Heart left ventricle (tissue), 16 donors: ENCODE results near the gene TTC38. TPM values are rescaled to one million over a fixed set of nuclear protein-coding genes. Genes with fewer than 3 reads are reported as not detected.

Experiments used
- ATAC-seq, 4 donors: fragments of 200-7000 bp; cut with Tn5 transposase; one replicate each; pipeline ENCODE4 v1.9.1; 2020 to 2022; ENCODE audit warnings: moderate library complexity in 4 of 4, mild to moderate bottlenecking in 3 of 4, moderate number of reproducible peaks in 1 of 4
- DNase-seq, 5 donors: peaks; one replicate each; pipeline ENCODE4 v3.0.0-alpha.2; 2020
- H3K27ac ChIP-seq, 12 donors: fragments of 200-600 bp; sonication (generic) in 4 of 12; one replicate each; pipeline versions ENCODE4 v1.5.0 to v1.8.0; 2016 to 2022; ENCODE audit warnings: mild to moderate bottlenecking in 2 of 12
- H3K27me3 ChIP-seq, 9 donors: fragments of 200-600 bp; sonication (generic) in 2 of 9; one replicate each; pipeline versions ENCODE4 v1.5.1 to v1.8.0; 2016 to 2022; ENCODE audit warnings: mild to moderate bottlenecking in 3 of 9
- H3K36me3 ChIP-seq, 9 donors: fragments of 200-600 bp; sonication (generic) in 2 of 9; one replicate each; pipeline versions ENCODE4 v1.5.0 to v1.8.0; 2018 to 2022; ENCODE audit warnings: mild to moderate bottlenecking in 2 of 9
- H3K4me1 ChIP-seq, 12 donors: fragments of 200-600 bp; sonication (generic) in 4 of 12; one replicate each; pipeline versions ENCODE4 v1.5.0 to v1.8.0; 2016 to 2022; ENCODE audit warnings: mild to moderate bottlenecking in 3 of 12
- H3K4me3 ChIP-seq, 12 donors: fragments of 200-600 bp; sonication (generic) in 4 of 12; one replicate each; pipeline versions ENCODE4 v1.5.0 to v1.8.0; 2017 to 2022; ENCODE audit warnings: mild to moderate bottlenecking in 9 of 12, moderate library complexity in 4 of 12
- H3K9me3 ChIP-seq, 12 donors: fragments of 200-600 bp; sonication (generic) in 4 of 12; one replicate each; pipeline versions ENCODE4 v1.5.0 to v1.8.0; 2016 to 2022; ENCODE audit warnings: mild to moderate bottlenecking in 1 of 12
- POLR2A ChIP-seq, 2 donors: fragments of 450-650 bp; IDR thresholded peaks; one replicate each; pipeline ENCODE4 v1.6.1; 2017; ENCODE audit warnings: antibody characterized with exemption in 2 of 2, mild to moderate bottlenecking in 2 of 2, moderate library complexity in 2 of 2
- WGBS, 4 donors: extraction: QIAGEN DNeasy Blood & Tissue Kit in 2 of 4; methylation state at CpG; one replicate each; pipeline versions ENCODE4 v1.1.5 to v1.1.7; 2013 to 2018; 5-methylcytosine and 5-hydroxymethylcytosine counted together
- intact Hi-C, 10 donors: fragments of 100-400 bp; cut with DNase I; formaldehyde crosslinking; loops; one replicate each; pipeline versions ENCODE4 v1.11.1 to v1.14.2; 2022
- polyA plus RNA-seq, 2 donors: library from polyadenylated mRNA; stranded (reverse); fragments of 200-250 nt; gene quantifications; one replicate each; pipeline ENCODE4 v1.2.3, GENCODE V29; 2013
- total RNA-seq, 9 donors: library from RNA; depleted of rRNA in 2 of 9; stranded (reverse); fragments of >200 nt in 2 of 9; fragmentation: NEBNext Ultra II Directional in 3 of 9; extraction: Animal tissue kit (Norgen Biotek cat#: 25700) in 3 of 9; gene quantifications; one replicate each; pipeline versions ENCODE4 v1.1.0 to v1.2.4, GENCODE V29; 2016 to 2023
- TF ChIP-seq, protein P1 (sequence below), 12 donors: fragments of 200-600 bp; sonication (generic) in 4 of 12; IDR thresholded peaks; one replicate each; pipeline versions ENCODE4 v1.5.0 to v1.8.0; 2018 to 2022; ENCODE audit warnings: antibody characterized with exemption in 12 of 12, mild to moderate bottlenecking in 5 of 12
- donor health status: ischemic (EF 13 %, LVEDD 7.1; RV severe dilation, severe dysfunction).
- donor health status: healthy with polysubstance abuse.
- donor health status: DM: no; HTN: yes; CAD: no.
- donor health status: DM: no; HTN: no; CAD: no.
- donor health status: ischemic (EF 25% LVEDD 6.9; RV normal size, moderate dysfunction).
- donor health status: ischemic (EF 25% LVEDD 5.7; RV mildly dilated, moderate dysfunction).
- donor health status: healthy.
- donor health status: DM: yes; HTN: yes; CAD: no.
- donor health status: ischemic (EF 35%, LVEDD 5.7; RV mildly dilated, moderate dysfunction).
- donor health status: nonischemic (EF 11% LVEDD 7.7; RV severe dilation, severe dysfunction).
- donor health status: DM: yes; HTN: yes; CAD: no.
- donor health status: PGD.
- donor health status: ischemic (EF 29% LVEDD 5.4; RV normal size, mild dysfunction).
- donor health status: nonischemic (EF 23%, LVEDD 6.1; RV moderate dilation, normal function).

The TTC38 gene
- total and polyA plus RNA-seq, 11 donors = 15.5 to 72.4 (median 25.3) TPM

DNA sequence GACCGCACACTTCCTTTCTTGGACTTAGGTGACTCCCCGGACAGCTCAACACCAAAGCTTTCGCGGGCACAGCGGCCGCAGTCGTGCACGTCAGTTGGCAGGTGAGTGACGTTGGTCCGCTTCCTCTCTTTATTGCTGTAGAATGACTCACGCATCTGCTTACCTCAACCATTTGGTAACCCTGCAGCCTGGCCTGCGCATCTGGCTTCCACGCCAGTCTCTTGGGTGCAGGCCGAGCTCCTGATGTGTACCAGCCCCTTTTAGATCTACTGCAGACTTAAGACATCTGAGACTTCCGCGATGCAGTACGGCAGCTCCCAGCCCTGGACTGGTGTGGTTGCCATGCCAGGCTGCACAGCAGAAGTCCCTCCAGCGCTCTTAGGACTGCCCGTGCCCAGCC, 55.4 kb downstream of the TTC38 start:
- no peaks in the 10 kb centered on the region for H3K9me3 ChIP-seq
- H3K36me3 ChIP-seq = peaks cover 0 to 2% (median 0%) of the 10 kb centered on the region in 9 donors
- no peak overlapping the region for H3K27ac ChIP-seq
- no peaks in the 10 kb centered on the region for H3K4me1 ChIP-seq
- no peaks in the 10 kb centered on the region for H3K27me3 ChIP-seq
- ATAC-seq (no peak), DNase-seq (peak in 1 of 5 donors; percentile 46)
- intact Hi-C loops = no loop called here
- H3K4me3 ChIP-seq = no peak overlapping the region
- 94 to 98% (median 97%) methylated on average over 19 of the region's 19 CpGs for WGBS, 4 donors
- TF ChIP-seq, protein P1, sequence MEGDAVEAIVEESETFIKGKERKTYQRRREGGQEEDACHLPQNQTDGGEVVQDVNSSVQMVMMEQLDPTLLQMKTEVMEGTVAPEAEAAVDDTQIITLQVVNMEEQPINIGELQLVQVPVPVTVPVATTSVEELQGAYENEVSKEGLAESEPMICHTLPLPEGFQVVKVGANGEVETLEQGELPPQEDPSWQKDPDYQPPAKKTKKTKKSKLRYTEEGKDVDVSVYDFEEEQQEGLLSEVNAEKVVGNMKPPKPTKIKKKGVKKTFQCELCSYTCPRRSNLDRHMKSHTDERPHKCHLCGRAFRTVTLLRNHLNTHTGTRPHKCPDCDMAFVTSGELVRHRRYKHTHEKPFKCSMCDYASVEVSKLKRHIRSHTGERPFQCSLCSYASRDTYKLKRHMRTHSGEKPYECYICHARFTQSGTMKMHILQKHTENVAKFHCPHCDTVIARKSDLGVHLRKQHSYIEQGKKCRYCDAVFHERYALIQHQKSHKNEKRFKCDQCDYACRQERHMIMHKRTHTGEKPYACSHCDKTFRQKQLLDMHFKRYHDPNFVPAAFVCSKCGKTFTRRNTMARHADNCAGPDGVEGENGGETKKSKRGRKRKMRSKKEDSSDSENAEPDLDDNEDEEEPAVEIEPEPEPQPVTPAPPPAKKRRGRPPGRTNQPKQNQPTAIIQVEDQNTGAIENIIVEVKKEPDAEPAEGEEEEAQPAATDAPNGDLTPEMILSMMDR (IDR thresholded peaks at IDR 0.05) = no peak
- TF ChIP-seq POLR2A (IDR thresholded peaks at IDR 0.05) = no peak

DNA sequence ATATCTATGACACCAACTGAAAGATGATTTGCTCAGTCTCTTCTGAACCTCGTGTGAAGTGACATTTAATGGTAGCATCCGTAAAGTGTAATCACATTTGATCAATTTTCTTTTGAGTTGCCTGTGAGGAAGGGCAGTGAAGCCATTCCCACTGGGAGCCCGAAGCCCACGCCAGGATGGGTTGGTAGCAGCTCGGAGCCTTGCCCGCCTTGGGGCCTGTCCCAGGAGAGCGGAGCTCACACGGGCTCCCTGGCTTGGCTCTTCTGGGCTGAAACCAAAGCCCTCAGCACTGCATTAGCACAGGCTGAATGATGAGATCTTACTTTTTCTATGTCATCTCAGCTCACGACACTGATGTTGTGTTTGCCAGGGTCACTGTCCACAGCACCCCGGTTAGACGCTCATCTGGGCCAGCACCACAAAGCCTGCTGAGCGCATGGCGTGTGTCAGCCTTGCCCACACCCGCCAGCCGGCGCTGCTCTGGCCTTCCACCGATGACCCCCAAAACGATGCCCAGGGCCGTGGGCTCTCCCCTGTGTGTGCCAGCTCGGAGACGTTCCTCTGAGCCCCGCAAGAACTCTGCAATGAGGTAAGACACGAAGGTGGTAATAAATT, 58.4 kb downstream of the TTC38 start:
- ATAC-seq = no peak
- Histone ChIP-seq H3K4me1 (no peaks in the 10 kb centered on the region), H3K27me3 (no peaks in the 10 kb centered on the region), H3K36me3 (peaks cover 0 to 11% (median 0%) of the 10 kb centered on the region in 9 donors), H3K9me3 (no peaks in the 10 kb centered on the region), H3K27ac (no peak overlapping the region), H3K4me3 (no peak overlapping the region)
- intact Hi-C loops = no loop called here
- TF ChIP-seq, protein P1 (IDR thresholded peaks at IDR 0.05) = no peak
- no peak for TF ChIP-seq POLR2A (IDR thresholded peaks at IDR 0.05)
- DNase-seq = peak in 1 of 5 donors; percentile 51
- WGBS, 4 donors = 92 to 97% (median 93%) methylated on average over 20 to 23 of the region's 23 CpGs

DNA sequence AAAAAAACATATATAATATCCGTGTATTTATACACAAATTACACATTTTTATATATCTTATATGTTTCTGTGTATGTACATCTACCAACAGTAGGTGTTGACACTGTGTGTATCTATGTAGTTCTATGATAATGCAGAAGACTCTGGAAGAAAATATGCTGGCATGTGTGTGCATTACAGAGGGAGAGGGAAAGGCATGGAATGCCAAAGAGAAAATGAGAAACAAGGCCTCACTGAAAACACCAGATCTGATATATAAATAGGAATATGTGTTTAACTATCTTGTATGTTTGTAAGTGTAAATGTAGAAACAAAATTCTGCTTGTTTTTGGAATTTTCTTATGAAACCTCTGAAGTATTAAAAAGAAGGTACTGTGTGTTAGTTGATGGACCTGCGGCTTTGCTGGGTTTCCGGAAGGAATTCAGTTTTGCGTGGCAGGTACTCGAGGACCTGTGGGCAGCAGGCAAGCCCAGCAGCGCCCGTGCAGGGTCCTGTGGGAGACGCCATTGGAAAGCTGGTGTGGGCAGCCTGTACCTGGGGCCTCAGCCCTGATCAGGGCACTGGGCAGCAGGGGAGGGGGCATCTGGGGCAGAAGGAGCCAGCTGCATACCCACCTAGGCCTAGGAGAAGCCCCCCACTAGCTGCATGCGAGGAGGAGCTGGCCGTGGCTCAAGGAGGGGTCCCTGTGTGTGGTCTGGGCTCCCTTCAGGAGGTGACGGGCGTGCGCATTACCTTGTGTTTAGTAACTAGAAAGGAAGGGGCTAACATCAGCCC, 60.1 kb downstream of the TTC38 start:
- no peaks in the 10 kb centered on the region for H3K9me3 ChIP-seq
- no peak overlapping the region for H3K4me3 ChIP-seq
- ATAC-seq = no peak
- DNase-seq = peak in 1 of 5 donors; percentile 40
- 94 to 96% (median 95%) methylated on average over 13 of the region's 13 CpGs for WGBS, 4 donors
- peaks cover 0 to 11% (median 0%) of the 10 kb centered on the region in 9 donors for H3K36me3 ChIP-seq
- H3K4me1 ChIP-seq = no peaks in the 10 kb centered on the region
- no peak for TF ChIP-seq POLR2A (IDR thresholded peaks at IDR 0.05)
- TF ChIP-seq, protein P1 (IDR thresholded peaks at IDR 0.05) = no peak
- no peaks in the 10 kb centered on the region for H3K27me3 ChIP-seq
- no peak overlapping the region for H3K27ac ChIP-seq
- intact Hi-C loops = no loop called here

DNA sequence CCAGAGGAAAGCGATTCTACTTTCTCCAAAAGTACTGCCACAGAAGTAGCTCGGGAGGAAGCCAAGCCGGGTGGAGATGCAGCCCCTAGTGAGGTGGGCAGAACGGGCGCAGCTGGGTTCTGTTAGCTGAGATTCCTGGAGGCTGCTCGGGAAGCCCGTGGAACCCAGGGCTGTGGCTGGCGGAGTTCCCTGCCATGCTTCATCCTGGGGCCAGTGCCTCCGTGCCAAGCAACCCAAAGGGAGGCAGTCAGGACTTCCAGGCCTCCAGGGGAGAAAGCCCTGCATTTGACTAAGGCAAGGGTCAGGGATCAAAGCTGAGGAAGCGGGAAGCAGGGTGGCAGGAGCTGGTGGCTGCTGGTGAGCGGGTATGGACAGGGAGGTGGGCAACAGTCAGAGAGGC, 61.0 kb downstream of the TTC38 start:
- DNase-seq (peak in 1 of 5 donors; percentile 20), ATAC-seq (no peak)
- no peaks in the 10 kb centered on the region for H3K9me3 ChIP-seq
- 96 to 100% (median 98%) methylated on average over 3 to 11 of the region's 11 CpGs for WGBS, 4 donors
- no peaks in the 10 kb centered on the region for H3K27me3 ChIP-seq
- TF ChIP-seq POLR2A (IDR thresholded peaks at IDR 0.05) = no peak
- TF ChIP-seq, protein P1 (IDR thresholded peaks at IDR 0.05) = no peak
- H3K4me3 ChIP-seq = no peak overlapping the region
- no peaks in the 10 kb centered on the region for H3K4me1 ChIP-seq
- intact Hi-C loops = no loop called here
- H3K36me3 ChIP-seq = peaks cover 0 to 11% (median 0%) of the 10 kb centered on the region in 9 donors
- H3K27ac ChIP-seq = no peak overlapping the region
